Right lung (tissue), 5 donors: Measurements from ENCODE around the gene RAPGEF2. TPM values are rescaled to one million over a fixed set of nuclear protein-coding genes. Genes with fewer than 3 reads are reported as not detected.

Source experiments
- DNase-seq, 2 donors: peaks; one replicate each; pipeline ENCODE4 v3.0.0-alpha.2; 2013
- polyA plus RNA-seq, 5 donors: library from polyadenylated mRNA; unstranded; fragments of 120-200 nt; gene quantifications; one replicate each; pipeline versions ENCODE4 v1.2.1 to v1.2.3, GENCODE V29; 2013; ENCODE audit warnings: inconsistent platforms in 1 of 5, low replicate concordance in 1 of 5; ENCODE audit not compliant: insufficient read length in 5 of 5, insufficient read depth in 1 of 5

The RAPGEF2 gene
- polyA plus RNA-seq, 5 donors = 29.6 to 47.5 (median 45.6) TPM

DNA sequence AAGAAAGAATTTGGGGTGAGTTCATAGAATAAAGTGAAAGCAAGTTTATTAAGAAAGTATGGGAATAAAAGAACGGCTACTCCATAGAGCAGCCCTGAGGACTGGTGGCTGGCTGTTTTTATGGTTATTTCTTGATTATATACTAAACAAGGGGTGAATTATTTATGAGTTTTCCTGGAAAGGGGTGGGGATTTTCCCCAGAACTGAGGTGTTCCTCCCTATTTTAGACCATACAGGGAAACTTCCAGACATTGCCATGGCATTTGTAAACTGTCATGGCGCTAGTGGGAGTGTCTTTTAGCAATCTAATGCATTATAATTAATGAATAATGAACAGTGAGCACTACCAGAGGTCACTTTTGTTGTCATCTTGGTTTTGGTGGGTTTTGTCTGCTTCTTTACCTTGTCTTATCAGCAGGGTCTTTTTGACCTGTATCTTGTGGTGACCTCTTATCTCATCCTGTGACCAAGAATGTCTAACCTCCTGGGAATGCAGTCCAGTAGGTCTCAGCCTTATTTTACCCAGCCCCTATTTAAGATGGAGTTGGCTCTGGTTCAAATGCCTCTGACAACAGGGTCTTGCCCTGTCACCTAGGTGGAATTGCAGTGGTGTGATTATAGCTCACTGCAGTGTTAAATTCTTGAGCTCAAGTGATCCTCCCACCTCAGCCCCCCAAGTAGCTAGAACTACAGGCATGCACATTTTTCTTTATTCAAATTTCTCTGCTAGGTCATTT, 27.1 kb downstream of the RAPGEF2 start:
- DNase-seq = no peak

DNA sequence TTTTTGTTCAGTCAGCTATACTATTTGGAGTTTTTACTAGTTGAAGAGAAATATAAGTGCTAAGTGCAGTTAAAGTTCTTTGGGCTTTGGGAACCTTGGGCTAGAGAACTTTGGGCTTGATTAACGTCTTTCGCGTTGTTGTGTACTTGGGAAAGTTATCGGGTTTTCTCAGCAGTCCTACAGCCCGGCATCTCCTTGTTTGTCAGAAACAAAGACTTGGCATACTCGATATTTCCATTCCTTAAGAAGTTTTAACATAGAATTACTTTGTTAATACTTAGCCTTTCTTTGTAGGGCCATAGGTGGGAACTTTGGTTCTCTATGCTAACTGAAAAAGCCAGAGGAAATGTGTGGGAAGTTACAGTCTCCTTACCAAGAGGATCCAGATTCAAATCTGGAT, 28.7 kb downstream of the RAPGEF2 start:
- DNase-seq = no peak

DNA sequence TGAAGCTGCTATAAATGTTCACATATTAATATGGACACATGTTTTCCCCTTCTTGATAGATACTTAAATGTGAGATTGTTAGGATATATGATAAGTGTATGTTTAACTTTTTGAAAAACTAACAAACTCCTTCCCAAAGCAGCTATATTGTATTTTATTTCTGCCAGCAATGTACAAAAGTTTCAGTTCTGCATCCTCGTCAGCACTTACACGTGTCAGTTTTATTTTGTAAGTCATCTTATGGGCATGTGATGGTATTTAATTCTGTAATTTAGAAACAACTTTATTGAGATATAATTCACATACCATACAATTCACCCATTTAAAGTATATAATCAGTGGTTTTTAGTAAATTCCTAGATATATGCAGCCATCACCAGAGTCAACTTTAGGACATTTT, 31.6 kb downstream of the RAPGEF2 start:
- no peak for DNase-seq

DNA sequence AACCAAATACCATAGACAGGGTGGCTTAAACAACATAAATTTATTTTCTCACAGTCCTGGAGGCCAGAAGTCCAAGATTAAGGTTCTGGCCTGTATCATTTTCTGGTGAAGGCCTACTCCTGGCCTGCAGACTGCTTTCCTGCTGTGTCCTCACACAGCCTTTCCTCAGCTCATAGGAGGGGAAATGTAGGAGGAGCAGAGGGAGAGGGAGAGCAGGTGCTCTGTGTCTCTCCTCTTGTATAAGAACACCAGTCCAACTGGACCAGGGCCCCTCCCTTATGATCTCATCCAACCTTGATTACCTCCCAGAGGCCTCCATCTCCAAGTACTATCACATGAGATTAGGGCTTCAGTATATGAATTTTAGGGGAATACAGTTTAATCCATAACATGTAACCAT, 34.3 kb downstream of the RAPGEF2 start:
- DNase-seq = no peak

DNA sequence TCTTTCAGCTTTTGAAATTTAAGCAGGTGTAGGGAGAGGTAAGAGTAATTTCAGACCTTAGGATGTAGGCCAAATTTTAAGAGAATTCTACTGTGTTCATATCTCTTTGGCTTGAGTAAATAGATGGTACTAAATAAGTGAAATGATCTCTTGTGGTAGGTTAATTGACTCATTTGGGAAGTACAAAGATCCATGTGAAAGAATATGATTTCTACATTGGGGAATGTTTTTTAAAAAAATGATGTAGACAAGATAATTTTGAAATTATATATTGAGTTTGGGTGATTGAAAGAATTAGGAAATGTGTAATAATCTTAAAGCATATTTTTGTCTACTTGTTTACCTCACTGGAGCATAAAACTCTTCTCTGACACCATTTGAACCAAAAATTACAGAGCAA, 35.6 kb downstream of the RAPGEF2 start:
- DNase-seq = no peak

DNA sequence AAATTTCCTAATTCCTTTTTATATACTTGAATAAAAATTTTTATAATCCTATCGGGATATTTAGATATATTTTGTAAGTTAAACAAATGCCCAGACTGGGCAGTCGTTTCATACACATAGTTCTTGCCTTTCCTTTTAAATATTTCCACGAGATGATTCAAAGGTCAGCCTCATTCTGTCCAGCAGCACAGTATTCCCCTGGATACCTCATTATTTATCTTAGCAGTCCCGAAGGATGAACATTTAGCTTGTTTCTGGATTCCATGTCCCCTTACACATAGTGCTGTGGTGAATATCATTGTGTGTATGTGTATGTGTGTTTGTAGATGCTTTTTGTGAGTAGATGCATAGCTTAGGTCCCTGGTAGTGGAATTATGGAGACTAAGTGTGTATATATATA, 38.3 kb downstream of the RAPGEF2 start:
- DNase-seq = no peak

DNA sequence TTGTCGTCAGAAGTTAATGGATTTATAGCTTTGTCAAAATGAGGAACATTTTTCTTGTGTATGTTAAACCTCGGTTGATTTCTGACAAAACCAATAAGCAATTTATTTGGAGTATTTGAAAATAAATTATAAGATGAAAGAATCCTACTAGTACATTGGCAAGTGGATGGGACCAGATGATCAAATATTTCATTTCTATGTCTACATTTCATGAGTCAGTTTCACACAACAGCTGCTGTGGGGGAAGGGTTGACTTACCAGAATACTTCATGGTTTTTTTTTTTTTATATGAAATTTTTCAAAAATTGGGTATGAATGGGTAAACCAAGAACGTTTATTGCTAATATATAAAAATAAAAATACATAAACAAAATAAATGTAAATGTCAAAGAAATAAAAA, 39.4 kb downstream of the RAPGEF2 start:
- no peak for DNase-seq

DNA sequence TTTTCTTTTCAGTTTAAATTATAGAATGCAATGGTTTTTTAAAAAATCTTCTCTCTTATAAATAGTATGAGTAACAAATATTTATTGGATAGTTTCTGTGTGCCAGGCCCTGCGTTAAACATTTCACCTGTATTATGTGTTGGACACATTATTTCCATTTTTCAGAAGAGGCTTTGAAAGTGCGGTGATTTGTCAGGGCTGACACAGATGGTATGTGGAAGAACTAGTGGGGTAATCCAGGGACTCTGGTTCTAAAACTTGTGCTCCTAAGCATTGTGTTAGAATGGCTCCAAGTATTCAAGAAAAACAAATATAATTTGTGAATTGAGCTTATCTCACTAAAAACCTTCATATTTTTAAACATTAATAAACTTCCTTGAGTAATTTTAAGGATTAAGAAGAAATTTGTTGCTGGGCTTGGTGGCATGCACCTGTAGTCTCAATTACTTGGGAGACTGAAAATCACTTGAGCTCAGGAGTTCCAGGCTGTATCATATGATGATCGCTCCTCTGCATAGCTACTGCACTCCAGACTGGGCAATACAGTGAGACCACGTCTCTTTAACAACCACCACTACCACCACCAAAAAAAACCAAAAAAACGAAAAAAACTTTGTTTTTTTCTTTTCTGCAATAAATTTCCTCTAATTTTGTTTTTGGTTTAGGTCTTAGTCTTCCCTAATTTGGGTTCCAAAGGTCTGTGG, 40.0 kb downstream of the RAPGEF2 start:
- no peak for DNase-seq

DNA sequence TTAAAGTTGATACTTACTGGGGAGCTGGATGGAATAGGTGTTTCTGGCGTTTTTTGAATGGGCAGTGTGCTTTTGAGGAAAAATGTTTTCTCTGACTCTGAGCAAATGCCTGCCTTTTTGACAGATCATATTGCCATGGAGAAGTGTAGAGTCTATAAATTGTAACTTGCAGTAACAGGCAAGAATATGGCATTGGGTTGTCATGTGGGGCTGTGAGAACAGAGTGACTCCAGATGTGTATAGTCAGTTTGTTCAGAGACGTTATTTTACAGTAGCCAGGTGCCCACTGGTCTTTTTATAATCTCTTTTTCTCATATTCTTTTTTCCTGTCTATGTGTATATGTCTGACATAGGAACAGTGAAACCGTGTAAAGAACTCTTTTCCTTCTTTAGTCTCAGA, 40.8 kb downstream of the RAPGEF2 start:
- no peak for DNase-seq

DNA sequence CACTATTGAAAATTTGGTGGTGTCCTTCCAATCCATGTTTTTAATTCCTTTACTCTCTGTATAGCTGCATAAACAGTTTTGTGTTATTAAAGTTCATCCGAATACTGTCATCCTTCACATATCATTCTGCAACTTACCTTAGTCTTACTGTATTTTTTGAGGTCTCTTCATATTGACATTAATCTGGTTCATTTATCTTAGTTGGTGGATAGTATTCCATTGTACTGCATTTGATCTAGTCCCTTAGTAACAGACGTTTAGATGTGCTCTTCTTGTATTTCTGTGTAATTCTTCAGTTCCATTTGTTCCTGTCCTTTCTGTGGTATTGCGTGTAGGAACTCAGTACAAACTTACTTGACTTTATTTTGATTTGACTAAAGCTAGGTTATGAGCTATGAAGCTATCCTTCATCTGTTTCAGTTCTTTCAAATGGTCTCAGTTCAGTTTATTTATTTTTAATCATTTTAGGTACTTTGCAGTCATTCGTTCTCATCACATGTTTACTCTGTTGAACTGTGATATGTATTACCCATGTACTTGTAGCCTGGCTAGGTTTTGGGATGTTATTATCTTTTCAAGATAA, 41.3 kb downstream of the RAPGEF2 start:
- DNase-seq = no peak

DNA sequence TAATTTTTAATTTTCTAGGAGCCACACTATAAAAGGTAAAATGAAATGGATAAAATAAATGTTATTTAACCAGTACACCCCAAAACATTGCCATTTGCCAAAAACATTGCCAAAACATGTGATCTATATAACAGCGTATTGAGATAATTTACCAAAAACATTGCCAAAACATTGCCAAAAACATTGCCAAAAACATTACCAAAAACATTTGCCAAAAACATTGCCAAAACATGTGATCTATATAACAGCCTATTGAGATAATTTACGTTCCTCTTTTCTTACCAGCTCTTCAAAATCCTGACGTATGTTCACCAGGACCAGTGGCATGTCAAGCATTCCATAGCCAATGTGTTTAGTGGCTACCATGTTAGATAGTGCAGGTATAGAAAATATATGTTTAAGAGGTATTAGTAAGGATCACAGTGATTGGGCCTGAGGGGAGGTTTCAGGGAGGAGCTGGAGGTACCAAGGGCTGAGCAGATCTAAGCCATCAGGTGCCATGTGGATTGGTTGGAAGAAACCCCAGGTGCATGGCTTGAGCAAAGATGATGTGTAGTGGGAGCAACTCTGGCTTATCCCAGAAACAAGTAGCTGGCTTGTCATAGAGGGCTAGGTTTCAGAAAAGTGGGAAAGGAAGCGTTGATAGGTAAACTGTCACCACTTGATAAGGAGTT, 42.6 kb downstream of the RAPGEF2 start:
- DNase-seq = no peak

DNA sequence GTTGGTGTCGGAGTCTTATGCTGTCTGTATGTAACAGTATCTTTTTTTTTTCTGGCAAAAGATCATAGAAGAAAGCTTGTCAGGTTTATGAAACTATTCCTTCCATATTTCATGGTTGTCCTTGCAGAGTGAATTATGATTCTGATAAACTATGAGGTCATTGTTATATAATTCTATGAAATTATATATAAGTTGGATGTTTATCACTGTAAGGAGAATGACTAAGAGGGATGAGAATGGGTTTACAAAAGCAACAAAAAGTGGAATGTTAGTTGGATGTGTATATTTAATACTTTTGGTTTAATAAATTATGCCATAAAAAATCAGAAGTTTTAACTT, 43.1 kb downstream of the RAPGEF2 start:
- no peak for DNase-seq

DNA sequence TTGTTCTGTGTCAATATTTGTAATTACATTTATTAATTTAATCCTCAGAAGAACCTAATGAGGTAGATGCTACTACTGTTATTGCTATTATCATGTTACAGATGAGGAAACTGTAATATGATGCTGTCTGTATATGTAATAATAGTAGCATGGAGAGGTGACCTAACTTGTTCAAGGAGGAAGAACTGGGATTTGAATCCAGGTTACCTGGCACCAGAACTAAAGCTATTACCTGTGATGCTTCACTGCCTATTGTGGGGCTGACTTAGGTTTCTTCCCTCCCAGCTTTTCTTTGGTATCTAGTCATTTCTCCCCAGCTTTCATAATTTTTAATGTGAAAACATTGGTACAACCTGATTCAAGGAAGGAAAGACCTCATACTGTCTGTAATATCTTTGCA, 43.6 kb downstream of the RAPGEF2 start:
- DNase-seq = no peak

DNA sequence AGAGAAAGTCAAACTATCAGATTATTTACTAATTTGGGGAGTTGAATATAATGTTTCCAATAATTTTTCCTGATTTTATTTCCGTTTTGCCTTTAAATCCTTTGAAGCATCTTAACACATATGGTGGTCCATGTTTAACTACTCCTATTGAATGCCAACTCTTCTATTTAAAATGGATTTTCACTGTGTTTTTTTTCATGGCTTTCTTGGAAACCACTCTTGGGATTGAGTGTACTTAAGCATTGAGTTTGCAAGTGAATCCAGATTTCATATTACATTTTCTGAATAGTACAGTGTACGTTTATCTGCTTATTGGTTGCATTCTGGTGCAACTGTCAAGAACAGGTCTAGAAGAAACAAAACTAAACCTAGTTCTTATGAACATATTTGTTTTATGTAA, 45.6 kb downstream of the RAPGEF2 start:
- no peak for DNase-seq

DNA sequence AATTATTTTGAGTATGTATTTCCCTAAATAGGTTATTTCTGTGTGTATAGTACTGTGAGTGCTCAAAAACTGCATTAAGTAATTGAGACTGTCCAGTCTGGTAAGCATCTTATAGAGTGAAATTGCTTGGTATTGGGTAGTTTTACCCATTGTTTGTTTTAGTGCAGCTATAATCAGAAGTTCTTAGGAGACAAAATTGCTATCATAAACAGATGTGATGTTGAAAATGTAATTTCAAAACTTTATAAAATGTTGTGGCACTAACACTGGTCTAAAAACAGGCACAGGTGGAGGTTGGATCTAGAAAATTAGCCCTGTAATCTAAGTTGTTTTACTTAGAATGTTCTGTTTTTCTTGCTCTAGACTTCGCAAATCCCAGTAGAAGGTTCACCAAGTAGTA, 46.8 kb downstream of the RAPGEF2 start:
- no peak for DNase-seq

DNA sequence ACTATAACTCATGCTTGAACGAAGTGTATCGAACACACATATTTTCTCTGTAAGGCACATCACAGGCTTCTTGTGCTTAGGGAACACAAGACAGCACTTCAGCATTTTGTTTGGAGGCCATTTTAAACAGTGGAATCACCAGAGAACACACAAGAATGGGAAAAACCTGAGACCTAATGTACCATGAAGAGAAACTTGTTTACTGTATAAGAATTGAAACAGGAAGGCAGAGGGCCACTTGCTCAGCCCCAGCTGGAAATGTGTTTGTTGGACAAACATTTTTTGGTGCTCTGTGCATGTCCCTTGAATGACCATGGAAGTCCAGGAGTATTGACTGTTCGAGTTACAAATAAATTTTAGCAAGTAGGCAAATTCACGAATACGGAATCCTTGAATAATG, 47.5 kb downstream of the RAPGEF2 start:
- DNase-seq = no peak

DNA sequence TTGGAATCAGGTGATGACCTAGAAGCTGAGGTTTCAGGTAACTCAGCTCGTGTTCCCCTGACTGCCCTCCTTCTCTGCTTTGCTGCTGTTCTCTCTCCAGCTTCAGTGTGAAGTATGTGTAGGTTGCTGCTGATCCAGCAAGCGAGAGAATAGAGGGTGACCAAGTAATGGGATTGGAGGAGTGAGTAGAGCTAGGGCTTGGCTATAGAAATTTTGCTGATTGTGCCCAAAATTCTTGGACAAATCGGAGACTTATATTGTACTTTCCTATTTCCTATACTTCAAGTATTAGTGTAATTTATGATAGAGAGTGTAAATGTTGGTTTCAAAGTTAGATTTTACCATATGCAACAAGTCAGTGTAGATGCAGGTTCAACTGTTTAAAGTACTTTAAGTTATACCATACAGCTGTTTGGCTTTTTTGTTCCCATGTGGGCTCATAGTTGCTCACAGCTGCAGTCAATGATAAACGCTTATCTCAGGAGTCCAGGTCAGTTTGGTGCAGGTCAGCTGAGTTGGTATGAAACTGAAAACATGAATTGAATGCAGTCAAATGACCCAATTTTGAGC, 48.0 kb downstream of the RAPGEF2 start:
- no peak for DNase-seq

DNA sequence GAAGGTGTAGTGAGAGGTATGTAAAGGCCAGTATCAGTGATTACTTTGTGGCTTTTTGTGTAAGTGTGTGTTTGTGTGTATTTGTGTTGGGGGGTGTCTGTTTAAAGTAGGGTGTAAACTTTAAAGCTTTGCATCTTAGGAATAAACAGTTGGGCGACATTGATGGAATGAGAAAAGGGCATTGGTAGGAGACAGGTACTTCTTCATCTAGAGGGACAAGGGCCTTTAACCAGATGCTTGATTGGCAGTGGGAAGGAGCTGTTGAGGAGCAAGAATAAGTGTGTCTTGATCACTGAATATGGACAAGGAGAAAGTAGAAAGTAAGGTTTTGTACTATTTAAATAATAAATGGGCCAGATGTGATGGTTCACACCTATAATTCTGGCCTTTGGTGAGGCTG, 48.8 kb downstream of the RAPGEF2 start:
- no peak for DNase-seq

DNA sequence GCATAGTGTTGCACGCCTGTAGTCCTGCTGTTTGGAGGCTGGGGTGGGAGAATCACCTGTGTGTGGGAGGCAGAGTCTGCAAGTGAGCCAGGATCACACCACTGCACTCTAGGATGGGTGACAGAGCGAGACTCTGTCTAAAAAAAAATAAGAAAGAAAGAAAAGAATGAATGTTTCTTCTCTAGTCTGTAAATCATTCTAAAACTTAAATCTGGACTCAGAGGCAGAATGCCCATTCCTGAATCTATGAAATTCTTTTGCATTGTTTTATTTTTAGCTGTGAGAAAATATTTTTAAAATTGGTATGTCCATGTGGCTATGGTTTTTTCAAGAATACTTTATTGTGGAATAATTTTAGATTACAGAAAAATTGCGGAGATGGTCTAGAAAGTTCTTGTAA, 49.3 kb downstream of the RAPGEF2 start:
- no peak for DNase-seq

DNA sequence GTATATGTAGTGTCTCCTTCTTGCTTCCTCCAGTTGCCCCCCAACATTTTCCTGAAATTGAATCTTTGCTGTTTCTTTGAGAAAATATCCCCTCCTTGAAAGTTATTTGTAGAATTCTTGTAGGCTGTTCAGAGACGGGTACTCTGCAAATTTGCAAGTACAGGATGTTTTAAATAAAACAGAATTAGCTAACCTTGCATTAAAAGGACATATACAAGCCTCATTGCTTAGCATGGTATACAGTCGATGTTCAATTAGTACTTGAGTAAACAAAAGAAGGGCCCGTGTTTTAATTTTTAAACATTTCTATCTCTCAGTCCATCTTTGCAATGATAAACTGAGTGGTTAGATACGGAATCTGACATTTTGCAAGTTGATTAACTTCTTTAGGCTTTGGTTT, 50.8 kb downstream of the RAPGEF2 start:
- no peak for DNase-seq

DNA sequence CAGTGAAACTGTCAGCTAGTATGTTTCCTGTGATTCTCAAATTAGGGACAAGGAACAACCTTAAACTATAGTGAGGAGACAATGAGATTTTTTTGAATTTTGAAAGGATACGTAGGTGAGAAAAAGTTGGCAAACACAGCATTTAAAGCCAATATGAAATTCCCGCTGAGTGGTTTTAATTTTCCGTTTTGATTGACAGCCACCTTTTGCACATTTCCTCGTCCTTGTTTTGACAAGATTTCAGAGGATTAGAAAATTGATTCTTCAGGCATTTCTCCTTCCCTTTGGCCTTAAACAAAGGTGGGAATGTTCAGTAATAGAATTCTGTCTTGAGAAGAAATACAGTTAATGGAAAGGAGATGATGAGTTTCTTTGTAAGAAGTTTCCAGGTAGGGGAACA, 52.2 kb downstream of the RAPGEF2 start:
- DNase-seq = no peak

DNA sequence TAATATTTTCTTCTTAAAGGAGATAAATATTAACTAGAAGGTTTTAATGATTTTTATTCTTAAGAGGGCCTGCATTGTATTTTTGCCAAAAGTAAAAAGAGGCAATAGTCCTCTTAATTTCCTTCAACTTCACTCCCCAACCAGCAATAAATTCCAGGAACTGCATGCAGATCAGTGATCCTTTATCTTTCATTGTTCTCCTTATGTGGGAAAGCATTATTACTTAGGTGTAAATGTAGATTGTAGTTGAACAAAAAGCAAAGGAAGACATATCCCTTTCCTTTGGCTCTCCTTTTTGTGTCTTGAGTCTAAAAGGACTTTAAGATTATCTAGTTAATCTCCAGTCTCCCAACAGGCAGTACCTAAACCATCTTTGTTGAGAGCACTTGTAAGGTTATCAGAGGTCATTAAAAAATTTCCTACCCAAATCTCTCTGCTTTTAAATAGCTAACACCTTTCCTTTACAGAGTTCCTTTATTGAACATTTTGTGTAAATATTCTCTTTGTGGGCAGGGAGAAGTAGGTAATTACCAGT, 55.3 kb downstream of the RAPGEF2 start:
- no peak for DNase-seq
